ENCODE measurements around the gene NEGR1. TPM values are rescaled to one million over a fixed set of nuclear protein-coding genes. Genes with fewer than 3 reads are reported as not detected.

NEGR1 gene
- total and polyA plus RNA-seq, 2 donors (not counting 3 experiments of a cell fraction or from before 2014, with no cell fraction given), result 6.8 to 21.8 TPM

DNA sequence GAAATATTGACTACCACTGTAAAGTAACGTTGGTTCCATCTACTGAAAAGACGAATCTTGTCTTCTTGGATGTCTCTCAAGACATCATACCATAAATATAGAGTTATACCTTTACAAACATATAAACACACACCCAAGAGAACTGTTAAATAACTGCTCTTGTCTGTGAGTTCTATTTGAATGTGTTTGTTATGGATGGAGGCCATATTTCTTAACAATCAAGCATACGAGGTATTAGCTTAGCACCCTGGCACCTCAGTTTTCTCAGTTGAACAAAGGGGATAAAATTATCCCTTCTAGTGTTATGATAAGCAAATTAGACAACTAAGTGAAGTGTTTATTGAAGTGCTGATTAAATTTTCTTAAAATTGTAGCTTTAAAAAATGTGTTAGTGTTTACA, 864.9 kb downstream of the NEGR1 start:
- Histone ChIP-seq H3K36me3 (ENCODE audit: control insufficient read depth in 2 of 2, extremely low read depth in 1 of 2, insufficient read depth in 2 of 2, low read length in 2 of 2) (no peaks in the 10 kb centered on the region), H4K20me1 (replicated peaks; ENCODE audit: control insufficient read depth, extremely low read depth, insufficient read depth, low read length) (no peaks in the 10 kb centered on the region), H3K4me2 (ENCODE audit: insufficient read depth, low read length) (no peak overlapping the region), H2AFZ (ENCODE audit: low read depth, low read length) (no peak overlapping the region), H3K4me1 (ENCODE audit: control insufficient read depth, extremely low read depth, insufficient read depth, low read length) (no peaks in the 10 kb centered on the region), H3K27ac (ENCODE audit: insufficient read depth, low read depth, low read length) (no peak overlapping the region), H3K9me1 (replicated peaks; ENCODE audit: control insufficient read depth, extremely low read depth, insufficient read depth, low read length) (peaks cover 2% of the 10 kb centered on the region), H3K9me3 (replicated peaks; ENCODE audit: control insufficient read depth, insufficient read depth, low read length) (no peaks in the 10 kb centered on the region), H3K4me3 (replicated peaks in 1 of 3; ENCODE audit: insufficient read depth in 1 of 3, low read depth in 1 of 3, low read length in 3 of 3) (no peak overlapping the region), H3K79me2 (ENCODE audit: control insufficient read depth, insufficient read depth, low read length) (no peaks in the 10 kb centered on the region), H3K9ac (replicated peaks; ENCODE audit: extremely low read depth, insufficient read depth, low read length) (no peak overlapping the region), H3K27me3 (ENCODE audit: control insufficient read depth in 2 of 2, insufficient read depth in 2 of 2, low read length in 2 of 2) (no peaks in the 10 kb centered on the region)
- no peak for DNase-seq (ENCODE audit: low read depth, low spot score)
- dilution Hi-C loops (cut with MboI; ENCODE audit: extremely low pct_ligation_motif_present, low sequenced_read_pairs), result no loop called here
- ChIA-PET POLR2A (no interaction called here), CTCF (interaction anchor here (1.0 to 1.5 kb wide), 2 partner anchors 14 to 18 kb away, joined by 3 to 5 read pairs; no protein-coding TSS in a partner anchor)
- TF ChIP-seq EZH2 (IDR thresholded peaks at IDR 0.05; ENCODE audit: borderline replicate concordance, low read depth, low read length, severe bottlenecking) (no peak), GATA2 (IDR thresholded peaks at IDR 0.05; ENCODE audit: insufficient read depth, insufficient read length, low read depth, low read length) (no peak), FOS (IDR thresholded peaks at IDR 0.05; ENCODE audit: borderline replicate concordance, insufficient read depth, low read length) (no peak), CTCF (IDR thresholded peaks at IDR 0.05; ENCODE audit: extremely low read depth in 1 of 2, insufficient read depth in 1 of 2, low read depth in 1 of 2, low read length in 2 of 2) (no peak), POLR2A (IDR thresholded peaks at IDR 0.05; ENCODE audit: low read depth, low read length) (no peak), MYC (IDR thresholded peaks at IDR 0.05; ENCODE audit: low read depth, low read length) (no peak), POLR2AphosphoS5 (IDR thresholded peaks at IDR 0.05; ENCODE audit: insufficient read depth, low read depth, low read length) (no peak), JUN (IDR thresholded peaks at IDR 0.05; ENCODE audit: borderline replicate concordance, insufficient read depth, insufficient read length, low read depth) (no peak)
- TF ChIP-seq, protein P1, sequence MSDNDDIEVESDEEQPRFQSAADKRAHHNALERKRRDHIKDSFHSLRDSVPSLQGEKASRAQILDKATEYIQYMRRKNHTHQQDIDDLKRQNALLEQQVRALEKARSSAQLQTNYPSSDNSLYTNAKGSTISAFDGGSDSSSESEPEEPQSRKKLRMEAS (IDR thresholded peaks at IDR 0.05; ENCODE audit: insufficient read depth, insufficient read length), result no peak
- BruUV-seq (replicated peaks), result no TSS peak
- no peak for FAIRE-seq
- intact Hi-C loops (cut with micrococcal nuclease), result no loop called here
